HepG2 (cell line): ENCODE measurements around the gene SREBF1. TPM values are rescaled to one million over a fixed set of nuclear protein-coding genes. Genes with fewer than 3 reads are reported as not detected.

Source experiments
- ADNP ChIP-seq: sonication (generic); formaldehyde crosslinking; IDR thresholded peaks from 2 replicates; pipeline ENCODE4 v1.4.0; 2020; ENCODE audit warnings: missing genetic modification reagents
- ARNTL ChIP-seq: sonication (generic); formaldehyde crosslinking; IDR thresholded peaks from 2 replicates; pipeline ENCODE4 v1.4.0; 2020; ENCODE audit warnings: mild to moderate bottlenecking, missing genetic modification reagents
- BCL6 ChIP-seq: IDR thresholded peaks from 2 replicates; pipeline ENCODE4 v1.6.1; 2016; ENCODE audit warnings: missing genetic modification reagents, missing compliant biosample characterization
- CHD4 ChIP-seq: fragments of 200-600 bp; sonication (generic); IDR thresholded peaks from 2 replicates; pipeline ENCODE4 v1.7.0; 2017; ENCODE audit warnings: mild to moderate bottlenecking, low read length, borderline replicate concordance
- HNRNPK ChIP-seq: fragments of 200-400 bp; formaldehyde crosslinking; IDR thresholded peaks from 2 replicates; pipeline ENCODE4 v1.6.1; 2018; ENCODE audit warnings: low read length, low read depth, moderate library complexity, mild to moderate bottlenecking; ENCODE audit not compliant: poor library complexity, severe bottlenecking
- HOXA7 ChIP-seq: sonication (generic); formaldehyde crosslinking; IDR thresholded peaks from 2 replicates; pipeline ENCODE4 v1.8.1; 2022; ENCODE audit warnings: mild to moderate bottlenecking, missing genetic modification reagents, moderate library complexity
- KDM2A ChIP-seq: sonication (generic); formaldehyde crosslinking; IDR thresholded peaks from 2 replicates; pipeline ENCODE4 v1.4.0; 2020; ENCODE audit warnings: low read depth, missing genetic modification reagents, borderline replicate concordance
- MAFK ChIP-seq, 2 experiments: IDR thresholded peaks in 1 of 2; conservative IDR thresholded peaks in 1 of 2; 2 replicates each; pipeline ENCODE4 v1.6.1; 2011; ENCODE audit warnings: improper control_type of control experiment in 2 of 2, low read length in 2 of 2
- MEF2D ChIP-seq: sonication (generic); formaldehyde crosslinking; IDR thresholded peaks from 2 replicates; pipeline ENCODE4 v1.5.1; 2020; ENCODE audit warnings: mild to moderate bottlenecking, missing genetic modification reagents
- PRDM4 ChIP-seq: sonication (generic); formaldehyde crosslinking; IDR thresholded peaks from 2 replicates; pipeline ENCODE4 v1.9.0; 2021; ENCODE audit warnings: missing genetic modification reagents, borderline replicate concordance
- RBAK ChIP-seq: sonication (generic); formaldehyde crosslinking; IDR thresholded peaks from 2 replicates; pipeline ENCODE4 v1.5.1; 2020; ENCODE audit warnings: mild to moderate bottlenecking, missing genetic modification reagents
- REL ChIP-seq: sonication (generic); formaldehyde crosslinking; conservative IDR thresholded peaks from 2 replicates; pipeline ENCODE4 v1.8.0; 2022; ENCODE audit warnings: mild to moderate bottlenecking, missing genetic modification reagents, moderate library complexity
- REPIN1 ChIP-seq: sonication (generic); formaldehyde crosslinking; IDR thresholded peaks from 2 replicates; pipeline ENCODE4 v1.8.0; 2022; ENCODE audit warnings: missing genetic modification reagents, low read depth, mild to moderate bottlenecking, borderline replicate concordance
- RXRA ChIP-seq: sonication (generic); formaldehyde crosslinking; IDR thresholded peaks from 2 replicates; pipeline ENCODE4 v1.5.1; 2020; ENCODE audit warnings: missing genetic modification reagents
- SETDB1 ChIP-seq: sonication (generic); formaldehyde crosslinking; IDR thresholded peaks from 2 replicates; pipeline ENCODE4 v1.5.1; 2020; ENCODE audit warnings: missing genetic modification reagents, mild to moderate bottlenecking, borderline replicate concordance
- SRY ChIP-seq: sonication (generic); formaldehyde crosslinking; IDR thresholded peaks from 2 replicates; pipeline ENCODE4 v1.8.0; 2022; ENCODE audit warnings: mild to moderate bottlenecking, missing genetic modification reagents
- SYNCRIP ChIP-seq: fragments of 200-400 bp; formaldehyde crosslinking; IDR thresholded peaks from 2 replicates; pipeline ENCODE4 v1.6.1; 2018; ENCODE audit warnings: mild to moderate bottlenecking, low read depth, low read length; ENCODE audit not compliant: insufficient read depth
- THAP7 ChIP-seq: sonication (generic); formaldehyde crosslinking; IDR thresholded peaks from 2 replicates; pipeline ENCODE4 v1.8.1; 2023; ENCODE audit warnings: mild to moderate bottlenecking, missing genetic modification reagents
- XBP1 ChIP-seq: sonication (generic); formaldehyde crosslinking; IDR thresholded peaks from 2 replicates; pipeline ENCODE4 v1.5.0; 2020; ENCODE audit warnings: missing genetic modification reagents
- ZNF350 ChIP-seq: sonication (generic); formaldehyde crosslinking; IDR thresholded peaks from 2 replicates; pipeline ENCODE4 v1.4.0; 2020; ENCODE audit warnings: mild to moderate bottlenecking, low read depth, missing genetic modification reagents, borderline replicate concordance
- ZNF44 ChIP-seq: sonication (generic); formaldehyde crosslinking; IDR thresholded peaks from 2 replicates; pipeline ENCODE4 v1.5.1; 2020; ENCODE audit warnings: mild to moderate bottlenecking, missing genetic modification reagents
- ZNF562 ChIP-seq: sonication (generic); formaldehyde crosslinking; IDR thresholded peaks from 2 replicates; pipeline ENCODE4 v1.8.0; 2022; ENCODE audit warnings: missing genetic modification reagents, borderline replicate concordance
- ZNF780A ChIP-seq: sonication (generic); formaldehyde crosslinking; IDR thresholded peaks from 2 replicates; pipeline ENCODE4 v1.8.0; 2022; ENCODE audit warnings: mild to moderate bottlenecking, missing genetic modification reagents, moderate library complexity
- ZSCAN30 ChIP-seq: sonication (generic); formaldehyde crosslinking; IDR thresholded peaks from 2 replicates; pipeline ENCODE4 v1.5.0; 2020; ENCODE audit warnings: mild to moderate bottlenecking, missing genetic modification reagents
- polyA plus RNA-seq, 8 experiments: library from polyadenylated mRNA; depleted of rRNA in 3 of 8; stranded (reverse) in 7 of 8; unstranded in 1 of 8; fragments of >200 nt; fragmentation: Illumina TruSeq in 4 of 8; extraction: Trizol in 4 of 8; gene quantifications; 2 replicates each; pipeline versions ENCODE4 v1.2.1 to v1.2.3, GENCODE V29; 2011 to 2016; ENCODE audit warnings: low read depth in 4 of 8, missing spikeins in 1 of 8, mixed read lengths in 1 of 8; ENCODE audit not compliant: insufficient read depth in 1 of 8
- total RNA-seq, 5 experiments: library from RNA; depleted of rRNA; stranded (reverse); fragments of >200 nt; fragmentation: Illumina TruSeq; extraction: Trizol; gene quantifications; 2 replicates each; pipeline ENCODE4 v1.2.3, GENCODE V29; 2016; ENCODE audit warnings: low read depth in 1 of 5
- TF ChIP-seq, protein P1 (sequence below): sonication (generic); formaldehyde crosslinking; IDR thresholded peaks from 2 replicates; pipeline ENCODE4 v1.4.0; 2020; ENCODE audit warnings: mild to moderate bottlenecking, missing genetic modification reagents
- TF ChIP-seq, protein P2 (sequence below): sonication (generic); formaldehyde crosslinking; IDR thresholded peaks from 2 replicates; pipeline ENCODE4 v1.4.0; 2020; ENCODE audit warnings: missing genetic modification reagents; ENCODE audit errors: not compliant biosample characterization

The SREBF1 gene
- total and polyA plus RNA-seq, 2 of the 13 experiments (the other 11 are each of a cell fraction or from before 2014, with no cell fraction given) = 34.3 to 38.0 TPM

DNA sequence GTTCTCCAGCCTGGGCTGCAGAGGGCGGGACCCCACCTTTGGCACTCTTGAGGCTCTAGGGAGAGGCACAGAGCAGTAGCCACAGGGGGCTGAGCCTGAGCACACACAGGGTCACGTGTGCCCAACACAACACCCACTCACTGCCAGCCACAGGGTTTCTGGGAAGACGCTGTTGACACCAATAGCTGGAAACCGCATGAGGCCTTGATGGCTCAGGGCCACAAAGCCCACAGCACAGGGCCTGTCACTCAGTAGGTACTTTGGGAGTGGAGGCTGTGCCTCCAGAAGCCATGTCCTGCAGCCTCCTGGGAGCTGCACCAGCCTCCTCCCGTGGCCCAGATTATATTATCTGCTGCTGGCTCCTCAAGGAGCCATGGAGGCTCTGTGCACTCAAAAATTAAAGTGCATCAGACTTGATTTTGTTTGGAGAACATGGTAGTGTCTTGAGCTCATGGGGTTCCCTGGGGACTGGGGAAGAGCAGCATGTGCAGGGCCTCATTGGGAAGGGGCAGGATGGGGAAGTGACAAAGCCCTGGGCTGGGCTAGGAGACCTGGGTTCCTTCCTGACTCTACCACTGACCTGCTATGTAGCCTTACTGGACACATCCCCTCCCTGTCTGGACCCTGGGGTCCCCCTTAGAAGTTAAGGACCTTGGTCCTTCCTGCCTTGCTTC lies 12.5 kb upstream of the SREBF1 start (continued):
- peak; percentile 48; the same call in 1 of the 2 replicates for TF ChIP-seq RXRA (CRISPR knock-in tag)
- TF ChIP-seq MAFK (conservative IDR thresholded peaks at IDR 0.05 in 1 of 2, IDR thresholded peaks at IDR 0.05 in 1 of 2; ENCODE audit: low read length in 2 of 2) = no peak
- peak; percentile 46 for TF ChIP-seq KDM2A (CRISPR knock-in tag)
- no peak for TF ChIP-seq SRY (CRISPR knock-in tag)
- no peak for TF ChIP-seq SYNCRIP
- TF ChIP-seq ZNF350 (CRISPR knock-in tag) = no peak
- peak; percentile 90 for TF ChIP-seq ARNTL (CRISPR knock-in tag)
- TF ChIP-seq SETDB1 (CRISPR knock-in tag) = no peak
- no peak for TF ChIP-seq THAP7 (CRISPR knock-in tag)
- no peak for TF ChIP-seq ADNP
- no peak for TF ChIP-seq ZNF562
- no peak for TF ChIP-seq PRDM4
- TF ChIP-seq MEF2D (CRISPR knock-in tag) = no peak
- TF ChIP-seq HOXA7 (CRISPR knock-in tag) = no peak
- TF ChIP-seq HNRNPK = no peak
- TF ChIP-seq RBAK (CRISPR knock-in tag) = no peak
- TF ChIP-seq ZSCAN30 (CRISPR knock-in tag) = no peak
- TF ChIP-seq REL (CRISPR knock-in tag) = no peak
- TF ChIP-seq, protein P1, sequence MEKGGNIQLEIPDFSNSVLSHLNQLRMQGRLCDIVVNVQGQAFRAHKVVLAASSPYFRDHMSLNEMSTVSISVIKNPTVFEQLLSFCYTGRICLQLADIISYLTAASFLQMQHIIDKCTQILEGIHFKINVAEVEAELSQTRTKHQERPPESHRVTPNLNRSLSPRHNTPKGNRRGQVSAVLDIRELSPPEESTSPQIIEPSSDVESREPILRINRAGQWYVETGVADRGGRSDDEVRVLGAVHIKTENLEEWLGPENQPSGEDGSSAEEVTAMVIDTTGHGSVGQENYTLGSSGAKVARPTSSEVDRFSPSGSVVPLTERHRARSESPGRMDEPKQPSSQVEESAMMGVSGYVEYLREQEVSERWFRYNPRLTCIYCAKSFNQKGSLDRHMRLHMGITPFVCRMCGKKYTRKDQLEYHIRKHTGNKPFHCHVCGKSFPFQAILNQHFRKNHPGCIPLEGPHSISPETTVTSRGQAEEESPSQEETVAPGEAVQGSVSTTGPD (CRISPR knock-in tag) = no peak
- TF ChIP-seq CHD4 = no peak
- no peak for TF ChIP-seq ZNF780A (CRISPR knock-in tag)
- no peak for TF ChIP-seq ZNF44 (CRISPR knock-in tag)
- peak; percentile 36; the same call in 1 of the 2 replicates for TF ChIP-seq BCL6
- no peak for TF ChIP-seq REPIN1 (CRISPR knock-in tag)
- TF ChIP-seq XBP1 (CRISPR knock-in tag) = no peak
- TF ChIP-seq, protein P2, sequence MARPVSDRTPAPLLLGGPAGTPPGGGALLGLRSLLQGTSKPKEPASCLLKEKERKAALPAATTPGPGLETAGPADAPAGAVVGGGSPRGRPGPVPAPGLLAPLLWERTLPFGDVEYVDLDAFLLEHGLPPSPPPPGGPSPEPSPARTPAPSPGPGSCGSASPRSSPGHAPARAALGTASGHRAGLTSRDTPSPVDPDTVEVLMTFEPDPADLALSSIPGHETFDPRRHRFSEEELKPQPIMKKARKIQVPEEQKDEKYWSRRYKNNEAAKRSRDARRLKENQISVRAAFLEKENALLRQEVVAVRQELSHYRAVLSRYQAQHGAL (CRISPR knock-in tag) = no peak
